ENCODE measurements around the gene ZAP70.

Gene ZAP70

GRCh38 chr2:97788986-97789644 lies 75.7 kb downstream of the ZAP70 start:
- DNase-seq (ENCODE audit: low read depth), result no peak
